ENCODE measurements around the gene ASPN. TPM values are rescaled to one million over a fixed set of nuclear protein-coding genes. Genes with fewer than 3 reads are reported as not detected.

The ASPN gene
- total RNA-seq, 2 experiments from 2014 or later: not detected

DNA sequence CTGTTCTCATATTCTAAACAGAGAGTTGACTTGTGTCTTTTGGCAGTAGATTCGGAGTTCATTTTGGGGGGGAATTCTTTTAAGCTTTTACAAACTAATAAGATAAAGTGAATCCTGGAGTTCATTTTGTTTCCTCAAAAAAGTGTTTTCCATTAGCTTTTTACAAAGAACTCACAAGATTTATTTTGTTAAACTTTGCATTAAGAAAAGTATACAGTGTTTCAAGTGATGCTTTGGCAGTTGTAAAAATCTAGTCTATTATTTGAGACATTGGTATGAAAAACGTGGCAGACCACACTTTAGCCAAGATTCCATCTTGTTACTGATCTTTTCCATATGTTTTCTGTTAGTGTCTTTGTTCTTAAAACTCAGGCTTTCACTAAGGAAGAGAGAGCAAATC is 56.8 kb downstream of the ASPN start:
- Histone ChIP-seq H4K20me1 (ENCODE audit: insufficient read depth, low read length) (no peaks in the 10 kb centered on the region), H3K4me1 (ENCODE audit: insufficient read depth, low read length, poor library complexity, severe bottlenecking) (no peaks in the 10 kb centered on the region), H3K79me2 (ENCODE audit: insufficient read depth, low read depth, low read length) (no peaks in the 10 kb centered on the region), H3K4me3 (ENCODE audit: low read depth, low read length, poor library complexity, severe bottlenecking) (no peak overlapping the region), H3K27ac (ENCODE audit: low read depth, low read length, poor library complexity, severe bottlenecking) (no peak overlapping the region), H2AFZ (ENCODE audit: low read length) (no peak overlapping the region), H3K9me2 (ENCODE audit: insufficient read depth, low read length) (no peaks in the 10 kb centered on the region), H3K36me3 (ENCODE audit: insufficient read depth, low read length) (no peaks in the 10 kb centered on the region), H3K9me3 (ENCODE audit: low read length) (no peaks in the 10 kb centered on the region), H3K4me2 (ENCODE audit: low read length) (no peak overlapping the region)
- ChIA-PET POLR2A (interaction anchor here (0.7 kb wide), 1 partner anchor 1387 kb away, joined by 3 read pairs; no protein-coding TSS in a partner anchor), CTCF (ENCODE audit: unreplicated experiment) (no interaction called here)
- intact Hi-C loops (cut with micrococcal nuclease; ENCODE audit: unreplicated experiment): no loop called here
- TF ChIP-seq, protein P1, sequence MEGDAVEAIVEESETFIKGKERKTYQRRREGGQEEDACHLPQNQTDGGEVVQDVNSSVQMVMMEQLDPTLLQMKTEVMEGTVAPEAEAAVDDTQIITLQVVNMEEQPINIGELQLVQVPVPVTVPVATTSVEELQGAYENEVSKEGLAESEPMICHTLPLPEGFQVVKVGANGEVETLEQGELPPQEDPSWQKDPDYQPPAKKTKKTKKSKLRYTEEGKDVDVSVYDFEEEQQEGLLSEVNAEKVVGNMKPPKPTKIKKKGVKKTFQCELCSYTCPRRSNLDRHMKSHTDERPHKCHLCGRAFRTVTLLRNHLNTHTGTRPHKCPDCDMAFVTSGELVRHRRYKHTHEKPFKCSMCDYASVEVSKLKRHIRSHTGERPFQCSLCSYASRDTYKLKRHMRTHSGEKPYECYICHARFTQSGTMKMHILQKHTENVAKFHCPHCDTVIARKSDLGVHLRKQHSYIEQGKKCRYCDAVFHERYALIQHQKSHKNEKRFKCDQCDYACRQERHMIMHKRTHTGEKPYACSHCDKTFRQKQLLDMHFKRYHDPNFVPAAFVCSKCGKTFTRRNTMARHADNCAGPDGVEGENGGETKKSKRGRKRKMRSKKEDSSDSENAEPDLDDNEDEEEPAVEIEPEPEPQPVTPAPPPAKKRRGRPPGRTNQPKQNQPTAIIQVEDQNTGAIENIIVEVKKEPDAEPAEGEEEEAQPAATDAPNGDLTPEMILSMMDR (conservative IDR thresholded peaks at IDR 0.05; ENCODE audit: low read length): no peak
- no peak for TF ChIP-seq EZH2phosphoT487 (IDR thresholded peaks at IDR 0.05; ENCODE audit: borderline replicate concordance, low read depth, low read length)
- DNase-seq (ENCODE audit: low spot score): no peak
- BruUV-seq (replicated peaks): no TSS peak

DNA sequence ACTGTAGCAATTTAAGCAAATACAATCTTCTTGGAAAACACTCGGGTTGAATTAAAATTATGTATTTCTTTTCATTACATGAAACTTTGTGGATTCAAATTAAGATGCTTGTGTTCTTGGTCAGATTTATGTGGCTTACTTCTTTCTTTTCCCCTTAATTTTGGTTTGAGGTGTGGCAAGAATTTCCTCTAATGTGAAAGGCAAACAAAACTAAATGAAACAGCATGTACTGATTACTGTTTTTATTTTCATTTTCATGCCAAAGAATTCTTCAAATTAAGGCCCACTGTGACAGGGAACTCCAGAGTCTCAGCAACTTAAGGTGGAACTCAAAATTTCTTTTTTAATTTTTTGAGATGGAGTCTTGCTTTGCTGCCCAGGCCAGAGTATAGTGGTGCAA is 58.0 kb downstream of the ASPN start, which contains the start of gene OMD:
OMD (minus strand) TSS at position 132 of the 400 bp plus-strand sequence. CDS start 6,913 bp downstream, outside the sequence.
- no peak within 1 kb of the TSS for H2AFZ ChIP-seq (ENCODE audit: low read length)
- TF ChIP-seq, protein P1 (conservative IDR thresholded peaks at IDR 0.05; ENCODE audit: low read length): no peak
- TF ChIP-seq EZH2phosphoT487 (IDR thresholded peaks at IDR 0.05; ENCODE audit: borderline replicate concordance, low read depth, low read length): no peak
- ChIA-PET POLR2A (no interaction called here), CTCF (ENCODE audit: unreplicated experiment) (no interaction called here)
- H3K4me3 ChIP-seq (ENCODE audit: low read depth, low read length, poor library complexity, severe bottlenecking): no peak within 1 kb of the TSS
- no peak within 1 kb of the TSS for H3K27ac ChIP-seq (ENCODE audit: low read depth, low read length, poor library complexity, severe bottlenecking)
- H3K36me3 ChIP-seq (ENCODE audit: insufficient read depth, low read length): no peaks in the 10 kb centered on the region
- no peaks in the 10 kb centered on the region for H4K20me1 ChIP-seq (ENCODE audit: insufficient read depth, low read length)
- no peaks in the 10 kb centered on the region for H3K79me2 ChIP-seq (ENCODE audit: insufficient read depth, low read depth, low read length)
- no peak for DNase-seq (ENCODE audit: low spot score)
- intact Hi-C loops (cut with micrococcal nuclease; ENCODE audit: unreplicated experiment): no loop called here
- no peak within 1 kb of the TSS for H3K4me2 ChIP-seq (ENCODE audit: low read length)
- H3K9me2 ChIP-seq (ENCODE audit: insufficient read depth, low read length): no peaks in the 10 kb centered on the region
- no TSS peak for BruUV-seq (replicated peaks)
- H3K4me1 ChIP-seq (ENCODE audit: insufficient read depth, low read length, poor library complexity, severe bottlenecking): no peaks in the 10 kb centered on the region
- H3K9me3 ChIP-seq (ENCODE audit: low read length): no peaks in the 10 kb centered on the region

GRCh38 chr9:92423612-92424011 is 58.7 kb downstream of the ASPN start:
- BruUV-seq (replicated peaks): no TSS peak
- POLR2A ChIA-PET: no interaction called here
- intact Hi-C loops (cut with micrococcal nuclease; ENCODE audit: unreplicated experiment): no loop called here

More at GRCh38 chr9:92423612-92424011, 58.7 kb downstream of the ASPN start:
- Histone ChIP-seq H3K27ac (ENCODE audit: low read depth, low read length, poor library complexity, severe bottlenecking) (no peak overlapping the region), H3K9me2 (ENCODE audit: insufficient read depth, low read length) (no peaks in the 10 kb centered on the region), H2AFZ (ENCODE audit: low read length) (no peak overlapping the region), H3K36me3 (ENCODE audit: insufficient read depth, low read length) (no peaks in the 10 kb centered on the region), H3K4me1 (ENCODE audit: insufficient read depth, low read length, poor library complexity, severe bottlenecking) (no peaks in the 10 kb centered on the region), H3K4me3 (ENCODE audit: low read depth, low read length, poor library complexity, severe bottlenecking) (no peak overlapping the region), H3K9me3 (ENCODE audit: low read length) (no peaks in the 10 kb centered on the region), H4K20me1 (ENCODE audit: insufficient read depth, low read length) (no peaks in the 10 kb centered on the region), H3K79me2 (ENCODE audit: insufficient read depth, low read depth, low read length) (no peaks in the 10 kb centered on the region), H3K4me2 (ENCODE audit: low read length) (no peak overlapping the region)
- no peak for DNase-seq (ENCODE audit: low spot score)
- no peak for TF ChIP-seq EZH2phosphoT487 (IDR thresholded peaks at IDR 0.05; ENCODE audit: borderline replicate concordance, low read depth, low read length)
- TF ChIP-seq, protein P1 (conservative IDR thresholded peaks at IDR 0.05; ENCODE audit: low read length): no peak
- CTCF ChIA-PET (ENCODE audit: unreplicated experiment): no interaction called here
